ENCODE measurements around the gene PTPN14.

- TF ChIP-seq, protein P1, sequence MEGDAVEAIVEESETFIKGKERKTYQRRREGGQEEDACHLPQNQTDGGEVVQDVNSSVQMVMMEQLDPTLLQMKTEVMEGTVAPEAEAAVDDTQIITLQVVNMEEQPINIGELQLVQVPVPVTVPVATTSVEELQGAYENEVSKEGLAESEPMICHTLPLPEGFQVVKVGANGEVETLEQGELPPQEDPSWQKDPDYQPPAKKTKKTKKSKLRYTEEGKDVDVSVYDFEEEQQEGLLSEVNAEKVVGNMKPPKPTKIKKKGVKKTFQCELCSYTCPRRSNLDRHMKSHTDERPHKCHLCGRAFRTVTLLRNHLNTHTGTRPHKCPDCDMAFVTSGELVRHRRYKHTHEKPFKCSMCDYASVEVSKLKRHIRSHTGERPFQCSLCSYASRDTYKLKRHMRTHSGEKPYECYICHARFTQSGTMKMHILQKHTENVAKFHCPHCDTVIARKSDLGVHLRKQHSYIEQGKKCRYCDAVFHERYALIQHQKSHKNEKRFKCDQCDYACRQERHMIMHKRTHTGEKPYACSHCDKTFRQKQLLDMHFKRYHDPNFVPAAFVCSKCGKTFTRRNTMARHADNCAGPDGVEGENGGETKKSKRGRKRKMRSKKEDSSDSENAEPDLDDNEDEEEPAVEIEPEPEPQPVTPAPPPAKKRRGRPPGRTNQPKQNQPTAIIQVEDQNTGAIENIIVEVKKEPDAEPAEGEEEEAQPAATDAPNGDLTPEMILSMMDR (IDR thresholded peaks at IDR 0.05; ENCODE audit: low read depth, low read length) = no peak
- TF ChIP-seq POLR2A (IDR thresholded peaks at IDR 0.05; ENCODE audit: extremely low read depth, insufficient read length) = no peak
Observed at GRCh38 chr1:214546084-214546483, 5.3 kb downstream of the PTPN14 start.

Measured in NB4 (cell line).